Limb (tissue), 2 donors: ENCODE data around the gene KLHDC10.
"Not testable (repeated sequence)": the region's sequence is repeated elsewhere in the genome, so short reads cannot be mapped to it uniquely, and the experiment has no call there.

ENCODE experiments used
- DNase-seq, 2 donors: peaks; one replicate each; pipeline ENCODE4 v3.0.0-alpha.2; 2016; ENCODE audit errors: extremely low spot score in 2 of 2

Gene KLHDC10

GRCh38 chr7:130114776-130115175 lies 44.4 kb downstream of the KLHDC10 start:
- DNase-seq: no peak

GRCh38 chr7:130118294-130118693 lies 48.0 kb downstream of the KLHDC10 start:
- no peak for DNase-seq

GRCh38 chr7:130118801-130119200 lies 48.5 kb downstream of the KLHDC10 start:
- DNase-seq: no peak

GRCh38 chr7:130123501-130123900 lies 53.2 kb downstream of the KLHDC10 start:
- no peak for DNase-seq

GRCh38 chr7:130124711-130125110 lies 54.4 kb downstream of the KLHDC10 start:
- no peak for DNase-seq

GRCh38 chr7:130126840-130127239 lies 56.5 kb downstream of the KLHDC10 start:
- DNase-seq: not testable (repeated sequence)

GRCh38 chr7:130127404-130127803 lies 57.1 kb downstream of the KLHDC10 start:
- no peak for DNase-seq

GRCh38 chr7:130127821-130128317 lies 57.5 kb downstream of the KLHDC10 start:
- peak in 1 of 2 donors; percentile 73 for DNase-seq

GRCh38 chr7:130129011-130129411 lies 58.7 kb downstream of the KLHDC10 start:
- DNase-seq: no peak

GRCh38 chr7:130131191-130131834 lies 61.0 kb downstream of the KLHDC10 start:
- DNase-seq: no peak

- DNase-seq: no peak
Observed at GRCh38 chr7:130131964-130132875, 61.9 kb downstream of the KLHDC10 start.

- no peak for DNase-seq
Observed at GRCh38 chr7:130133029-130133782, 62.9 kb downstream of the KLHDC10 start.

GRCh38 chr7:130134106-130134636 lies 63.8 kb downstream of the KLHDC10 start:
- no peak for DNase-seq

- DNase-seq: no peak
Observed at GRCh38 chr7:130134726-130135125, 64.4 kb downstream of the KLHDC10 start.

- DNase-seq: no peak
Observed at GRCh38 chr7:130135208-130136205, 65.2 kb downstream of the KLHDC10 start.

- no peak for DNase-seq
Observed at GRCh38 chr7:130136579-130137167, 66.3 kb downstream of the KLHDC10 start.

GRCh38 chr7:130137207-130137606 lies 66.9 kb downstream of the KLHDC10 start:
- DNase-seq: no peak

- DNase-seq: no peak
Observed at GRCh38 chr7:130139193-130139960, 69.0 kb downstream of the KLHDC10 start.

GRCh38 chr7:130140551-130141160 lies 70.3 kb downstream of the KLHDC10 start:
- DNase-seq: no peak
